SK-N-SH (cell line): ENCODE results near the gene WT1. TPM values are rescaled to one million over a fixed set of nuclear protein-coding genes. Genes with fewer than 3 reads are reported as not detected.

Experiments
- CTCF ChIA-PET: fragments of 300-600, 350-600 bp; formaldehyde crosslinking; extraction: SDS; loops from one replicate; lab custom pipeline; 2021; lab: Yijun Ruan, JAX
- POLR2A ChIA-PET: fragments of 350-600 bp; sonication (Branson Sonifier 250); formaldehyde crosslinking; extraction: SDS; loops from one replicate; lab custom pipeline; 2020; ENCODE audit warnings: antibody characterized with exemption, inconsistent platforms; lab: Yijun Ruan, JAX
- DNase-seq: peaks from one replicate; pipeline ENCODE4 v3.0.0; 2012
- H2AFZ ChIP-seq: fragments of 200-600 bp; sonication (generic); 2 replicates; pipeline ENCODE4 v1.8.1; 2016; ENCODE audit warnings: antibody characterized with exemption, mild to moderate bottlenecking, low read depth
- H3F3A ChIP-seq: fragments of 200-600 bp; sonication (generic); replicated peaks from 2 replicates; pipeline ENCODE3; 2016; ENCODE audit warnings: antibody characterized with exemption, mild to moderate bottlenecking; ENCODE audit not compliant: insufficient read depth
- H3K27ac ChIP-seq, 2 experiments: fragments of 200-500 bp in 1 of 2; fragments of 200-600 bp in 1 of 2; sonication (Bioruptor generic) in 1 of 2; sonication (generic), shearing (Covaris generic) in 1 of 2; 2 replicates each; pipeline versions ENCODE4 v1.5.1 to v1.6.1; 2014 to 2016; ENCODE audit warnings: low read depth in 2 of 2, inconsistent platforms in 1 of 2, low read length in 1 of 2, mild to moderate bottlenecking in 1 of 2, mixed read lengths in 1 of 2
- H3K27me3 ChIP-seq: fragments of 200-600 bp; sonication (generic), shearing (Covaris generic); 2 replicates; pipeline ENCODE4 v1.6.1; 2016; ENCODE audit warnings: mixed run types; ENCODE audit not compliant: insufficient read depth
- H3K36me3 ChIP-seq, 2 experiments: fragments of 200-500 bp in 1 of 2; fragments of 200-600 bp in 1 of 2; sonication (Bioruptor generic) in 1 of 2; sonication (generic) in 1 of 2; replicated peaks in 1 of 2; 2 replicates each; pipeline versions ENCODE3 to v1.5.1; 2014 to 2016; ENCODE audit warnings: low read length in 1 of 2, mild to moderate bottlenecking in 1 of 2; ENCODE audit not compliant: insufficient read depth in 2 of 2, control insufficient read depth in 1 of 2
- H3K4me1 ChIP-seq, 2 experiments: fragments of 200-500 bp in 1 of 2; fragments of 200-600 bp in 1 of 2; sonication (Bioruptor generic) in 1 of 2; sonication (generic), shearing (Covaris generic) in 1 of 2; 2 replicates each; pipeline versions ENCODE4 v1.5.1 to v1.6.1; 2014 to 2016; ENCODE audit warnings: low read depth in 1 of 2, low read length in 1 of 2, mixed run types in 1 of 2; ENCODE audit not compliant: insufficient read depth in 2 of 2, control insufficient read depth in 1 of 2
- H3K4me2 ChIP-seq: fragments of 200-600 bp; sonication (generic), shearing (Covaris generic); 2 replicates; pipeline ENCODE4 v1.6.1; 2017; ENCODE audit warnings: mixed run types
- H3K4me3 ChIP-seq, 2 experiments: fragments of 200-500 bp in 1 of 2; fragments of 200-600 bp in 1 of 2; sonication (Bioruptor generic) in 1 of 2; sonication (generic), shearing (Covaris generic) in 1 of 2; 2 replicates each; pipeline versions ENCODE4 v1.5.1 to v1.8.1; 2014 to 2016; ENCODE audit warnings: low read depth in 2 of 2, inconsistent platforms in 1 of 2, low read length in 1 of 2, mild to moderate bottlenecking in 1 of 2, mixed read lengths in 1 of 2, moderate library complexity in 1 of 2
- H3K79me2 ChIP-seq: fragments of 200-600 bp; sonication (generic); 2 replicates; pipeline ENCODE4 v1.8.1; 2017; ENCODE audit warnings: mild to moderate bottlenecking; ENCODE audit not compliant: insufficient read depth
- H3K9ac ChIP-seq: fragments of 200-600 bp; sonication (generic); 2 replicates; pipeline ENCODE4 v1.6.1; 2017; ENCODE audit warnings: mixed run types
- H3K9me2 ChIP-seq: fragments of 200-600 bp; sonication (generic); 2 replicates; pipeline ENCODE4 v1.6.1; 2017; ENCODE audit warnings: mixed run types
- H3K9me3 ChIP-seq: fragments of 200-600 bp; sonication (generic); 2 replicates; pipeline ENCODE4 v1.6.1; 2017; ENCODE audit warnings: mixed run types, mild to moderate bottlenecking, moderate library complexity
- H4K20me1 ChIP-seq: fragments of 200-600 bp; sonication (generic); 2 replicates; pipeline ENCODE4 v1.6.1; 2017; ENCODE audit warnings: mild to moderate bottlenecking, mixed run types; ENCODE audit not compliant: insufficient read depth
- CHD2 ChIP-seq: fragments of 150-350 bp; IDR thresholded peaks from 2 replicates; pipeline ENCODE4 v1.6.1; 2018; ENCODE audit warnings: low read length; ENCODE audit not compliant: partially characterized antibody
- ELF1 ChIP-seq: IDR thresholded peaks from 2 replicates; pipeline ENCODE4 v1.4.0; 2012
- EP300 ChIP-seq, 2 experiments: IDR thresholded peaks; 2 replicates each; pipeline versions ENCODE4 v1.4.0 to v1.6.1; 2012; ENCODE audit warnings: borderline replicate concordance in 1 of 2, low read depth in 1 of 2, low read length in 1 of 2
- FOXJ3 ChIP-seq: sonication (generic); formaldehyde crosslinking; IDR thresholded peaks from 2 replicates; pipeline ENCODE4 v1.5.1; 2020; ENCODE audit warnings: mild to moderate bottlenecking, missing genetic modification reagents
- FOXM1 ChIP-seq: IDR thresholded peaks from 2 replicates; pipeline ENCODE4 v1.4.0; 2012; ENCODE audit warnings: low read depth, mild to moderate bottlenecking
- GABPA ChIP-seq: IDR thresholded peaks from 2 replicates; pipeline ENCODE4 v1.4.0; 2012; ENCODE audit warnings: low read depth, mild to moderate bottlenecking
- GATA2 ChIP-seq: sonication (generic); formaldehyde crosslinking; IDR thresholded peaks from 2 replicates; pipeline ENCODE4 v1.5.0; 2020; ENCODE audit warnings: mild to moderate bottlenecking, missing genetic modification reagents
- MAX ChIP-seq: IDR thresholded peaks from 2 replicates; pipeline ENCODE4 v1.4.0; 2012; ENCODE audit warnings: low read depth
- MEF2A ChIP-seq: IDR thresholded peaks from 2 replicates; pipeline ENCODE4 v1.4.0; 2012; ENCODE audit warnings: low read depth, borderline replicate concordance
- NFIC ChIP-seq: IDR thresholded peaks from 2 replicates; pipeline ENCODE4 v1.4.0; 2012; ENCODE audit warnings: borderline replicate concordance
- NRF1 ChIP-seq: IDR thresholded peaks from 2 replicates; pipeline ENCODE4 v1.6.1; 2012; ENCODE audit warnings: low read depth, mild to moderate bottlenecking, low read length
- RAD21 ChIP-seq: IDR thresholded peaks from 2 replicates; pipeline ENCODE4 v1.6.1; 2012; ENCODE audit warnings: mild to moderate bottlenecking, low read length
- REST ChIP-seq: IDR thresholded peaks from 2 replicates; pipeline ENCODE4 v1.6.1; 2012; ENCODE audit warnings: mild to moderate bottlenecking, low read depth, low read length, moderate library complexity
- RFX5 ChIP-seq: IDR thresholded peaks from 2 replicates; pipeline ENCODE4 v1.6.1; 2012; ENCODE audit warnings: mild to moderate bottlenecking, improper control_type of control experiment, low read length
- RXRA ChIP-seq: IDR thresholded peaks from 2 replicates; pipeline ENCODE4 v1.4.0; 2012; ENCODE audit warnings: low read depth, mild to moderate bottlenecking, borderline replicate concordance
- SMC3 ChIP-seq: IDR thresholded peaks from 2 replicates; pipeline ENCODE4 v1.6.1; 2012; ENCODE audit warnings: low read depth, low read length, improper control_type of control experiment
- TAF1 ChIP-seq: IDR thresholded peaks from 2 replicates; pipeline ENCODE4 v1.6.1; 2012; ENCODE audit warnings: low read depth, mild to moderate bottlenecking, low read length, moderate library complexity, borderline replicate concordance
- TCF12 ChIP-seq: IDR thresholded peaks from 2 replicates; pipeline ENCODE4 v1.4.0; 2012
- TEAD4 ChIP-seq: IDR thresholded peaks from 2 replicates; pipeline ENCODE4 v1.4.0; 2012; ENCODE audit warnings: mild to moderate bottlenecking, borderline replicate concordance; ENCODE audit not compliant: insufficient read depth
- USF1 ChIP-seq: IDR thresholded peaks from 2 replicates; pipeline ENCODE4 v1.4.0; 2012; ENCODE audit warnings: low read depth, borderline replicate concordance
- WGBS: methylation state at CpG from one replicate; pipeline ENCODE4 v1.1.6; 2017; ENCODE audit warnings: low lambda C conversion rate; 5-methylcytosine and 5-hydroxymethylcytosine counted together
- polyA plus RNA-seq, 3 experiments: library from polyadenylated mRNA; depleted of rRNA; stranded (reverse); fragments of >200 nt; gene quantifications; 2 replicates each; pipeline ENCODE4 v1.2.3, GENCODE V29; 2012

Gene WT1
- polyA plus RNA-seq, 1 of the 3 experiments (the other 2 are of a cell fraction): 0.49 TPM

GRCh38 chr11:32469791-32470190 is 34.5 kb upstream of the WT1 start:
- WGBS: 54% methylated on average over 1 of the region's 1 CpG
- Histone ChIP-seq H3K4me3 (no peak overlapping the region), H3K9me2 (no peaks in the 10 kb centered on the region), H3K36me3 (no peaks in the 10 kb centered on the region), H2AFZ (no peak overlapping the region), H3K9ac (no peak overlapping the region), H3F3A (no peaks in the 10 kb centered on the region), H3K4me1 (peaks cover 0 to 9% of the 10 kb centered on the region in 2 experiments; a peak in 1 of 4 replicates), H3K9me3 (no peaks in the 10 kb centered on the region), H3K79me2 (no peaks in the 10 kb centered on the region), H3K4me2 (no peak overlapping the region), H3K27ac (no peak overlapping the region), H4K20me1 (no peaks in the 10 kb centered on the region), H3K27me3 (peaks cover 47% of the 10 kb centered on the region)
- no peak for TF ChIP-seq NRF1
- TF ChIP-seq NFIC: no peak
- TF ChIP-seq MEF2A: no peak
- no peak for TF ChIP-seq MAX
- no peak for TF ChIP-seq CHD2
- no peak for TF ChIP-seq GABPA
- no peak for TF ChIP-seq RFX5
- no peak for TF ChIP-seq RXRA
- no peak for TF ChIP-seq GATA2 (CRISPR knock-in tag)
- TF ChIP-seq EP300 (IDR thresholded peaks at IDR 0.05; ENCODE audit: borderline replicate concordance in 1 of 2, low read depth in 1 of 2, low read length in 1 of 2): no peak
- no peak for TF ChIP-seq TEAD4
- TF ChIP-seq ELF1: no peak
- TF ChIP-seq FOXJ3 (CRISPR knock-in tag): no peak
- no peak for TF ChIP-seq FOXM1
- TF ChIP-seq TAF1: no peak
- no peak for TF ChIP-seq REST
- no peak for TF ChIP-seq RAD21
- no peak for TF ChIP-seq USF1
- no peak for TF ChIP-seq TCF12
- TF ChIP-seq SMC3: no peak
- POLR2A ChIA-PET: no interaction called here
- DNase-seq: no peak
- CTCF ChIA-PET: no interaction called here
